ENCODE measurements around the gene IL26.
"Not testable (repeated sequence)": the region's sequence is repeated elsewhere in the genome, so short reads cannot be mapped to it uniquely, and the experiment has no call there.

The IL26 gene

GRCh38 chr12:68203460-68203875, 22.1 kb downstream of the IL26 start:
- FAIRE-seq (no peak), DNase-seq (ENCODE audit: insufficient read length, low spot score) (no peak)

GRCh38 chr12:68200854-68201253, 24.8 kb downstream of the IL26 start:
- peak; percentile 15 for DNase-seq (ENCODE audit: insufficient read length, low spot score)
- peak; percentile 57 for FAIRE-seq

- DNase-seq (ENCODE audit: insufficient read length, low spot score): no peak
- FAIRE-seq: no peak
Observed at GRCh38 chr12:68199127-68199526, 26.5 kb downstream of the IL26 start.

GRCh38 chr12:68198507-68199086, 27.0 kb downstream of the IL26 start:
- DNase-seq (ENCODE audit: insufficient read length, low spot score): no peak
- no peak for FAIRE-seq

- no peak for FAIRE-seq
- no peak for DNase-seq (ENCODE audit: insufficient read length, low spot score)
Observed at GRCh38 chr12:68190301-68190700, 35.3 kb downstream of the IL26 start.

- no peak for FAIRE-seq
- peak; percentile 44 for DNase-seq (ENCODE audit: insufficient read length, low spot score)
Observed at GRCh38 chr12:68189821-68190242, 35.8 kb downstream of the IL26 start.

- FAIRE-seq (no peak), DNase-seq (ENCODE audit: insufficient read length, low spot score) (no peak)
Observed at GRCh38 chr12:68185598-68185997, 40.0 kb downstream of the IL26 start.

- no peak for FAIRE-seq
- no peak for DNase-seq (ENCODE audit: insufficient read length, low spot score)
Observed at GRCh38 chr12:68180792-68181744, 44.5 kb downstream of the IL26 start.

- DNase-seq (ENCODE audit: insufficient read length, low spot score): no peak
- FAIRE-seq: no peak
Observed at GRCh38 chr12:68178774-68179439, 46.7 kb downstream of the IL26 start.

GRCh38 chr12:68178184-68178583, 47.4 kb downstream of the IL26 start:
- FAIRE-seq: no peak
- no peak for DNase-seq (ENCODE audit: insufficient read length, low spot score)

GRCh38 chr12:68177562-68177961, 48.0 kb downstream of the IL26 start:
- FAIRE-seq (no peak), DNase-seq (ENCODE audit: insufficient read length, low spot score) (no peak)

- DNase-seq (ENCODE audit: insufficient read length, low spot score) (no peak), FAIRE-seq (no peak)
Observed at GRCh38 chr12:68176257-68176656, 49.4 kb downstream of the IL26 start.

- FAIRE-seq (no peak), DNase-seq (ENCODE audit: insufficient read length, low spot score) (no peak)
Observed at GRCh38 chr12:68175557-68176061, 50.0 kb downstream of the IL26 start.

GRCh38 chr12:68174761-68175160, 50.8 kb downstream of the IL26 start:
- not testable (repeated sequence) for FAIRE-seq; DNase-seq (ENCODE audit: insufficient read length, low spot score)

- DNase-seq (ENCODE audit: insufficient read length, low spot score) (no peak), FAIRE-seq (no peak)
Observed at GRCh38 chr12:68173792-68174191, 51.8 kb downstream of the IL26 start.

GRCh38 chr12:68170726-68171125, 54.9 kb downstream of the IL26 start:
- FAIRE-seq (no peak), DNase-seq (ENCODE audit: insufficient read length, low spot score) (no peak)

- DNase-seq (ENCODE audit: insufficient read length, low spot score): no peak
- no peak for FAIRE-seq
Observed at GRCh38 chr12:68169213-68169889, 56.3 kb downstream of the IL26 start.

- no peak for DNase-seq (ENCODE audit: insufficient read length, low spot score)
- no peak for FAIRE-seq
Observed at GRCh38 chr12:68166317-68166831, 59.2 kb downstream of the IL26 start.

- no peak for FAIRE-seq
- DNase-seq (ENCODE audit: insufficient read length, low spot score): no peak
Observed at GRCh38 chr12:68163560-68164081, 62.0 kb downstream of the IL26 start.

- no peak for FAIRE-seq
- DNase-seq (ENCODE audit: insufficient read length, low spot score): no peak
Observed at GRCh38 chr12:68162374-68162773, 63.2 kb downstream of the IL26 start.

All from HTR-8/SVneo (cell line).